Activated naive CD4-positive, alpha-beta T cell treated with anti-CD3 and anti-CD28 coated beads, Interleukin-2, amount 50 U/mL, for 16 hours (primary cell): ENCODE data around the gene SLC4A4.

Experiments
- DNase-seq: peaks from one replicate; pipeline ENCODE4 v3.0.0-alpha.2; 2020

SLC4A4 gene

GRCh38 chr4:71474731-71475130 is 135.9 kb downstream of the SLC4A4 start:
- no peak for DNase-seq

DNA sequence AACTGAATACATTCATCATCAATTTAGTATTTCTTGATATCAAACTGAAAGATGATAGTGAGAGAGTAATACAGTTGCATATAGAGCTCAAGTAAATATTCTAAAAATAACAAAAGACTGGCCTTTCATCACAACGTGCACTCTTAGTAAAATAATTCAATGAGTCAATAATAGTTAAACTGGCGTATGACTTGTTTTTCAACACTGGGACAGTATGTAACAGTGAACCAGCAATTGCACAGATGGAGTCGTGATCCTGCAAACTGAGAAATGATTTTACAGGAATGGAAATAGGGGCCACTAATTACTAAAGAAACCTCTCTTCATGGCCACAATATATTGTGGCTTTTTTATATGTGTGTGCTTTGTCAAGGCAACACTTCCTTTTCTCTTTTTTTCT is 137.4 kb downstream of the SLC4A4 start:
- no peak for DNase-seq

DNA sequence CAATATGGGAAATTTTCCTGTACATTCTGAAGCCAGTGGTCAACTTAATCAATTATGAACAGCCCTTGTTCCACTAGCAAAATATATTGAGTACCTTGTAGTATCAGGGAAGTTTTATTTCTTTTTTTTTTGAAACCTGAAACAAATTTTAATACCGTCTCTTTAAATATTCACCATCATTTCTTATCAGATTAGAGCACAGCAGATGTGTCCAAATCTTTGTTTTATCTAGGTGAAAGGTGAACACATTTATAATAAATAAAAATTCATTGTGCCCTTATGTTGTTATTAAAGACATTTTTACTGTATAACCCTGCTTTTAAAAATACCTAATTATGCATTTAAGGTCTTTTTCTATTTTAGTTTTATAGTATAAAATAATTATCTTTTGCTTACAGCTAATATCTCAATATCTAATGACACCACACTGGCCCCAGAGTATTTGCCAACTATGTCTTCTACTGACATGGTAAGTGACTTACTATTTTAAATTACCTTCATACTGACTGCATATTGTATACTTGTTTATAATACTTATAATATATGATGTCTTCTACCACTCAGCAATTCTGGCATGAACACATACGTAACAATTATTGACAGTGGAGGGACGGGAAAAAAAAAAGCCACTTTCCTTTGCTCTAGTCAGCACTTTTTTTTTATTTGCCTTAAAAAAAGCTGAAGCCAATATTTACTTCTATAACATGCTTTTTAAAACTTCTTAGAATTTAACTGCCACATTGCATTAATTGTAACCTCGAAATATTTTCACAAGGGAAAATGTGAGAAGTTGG is 147.9 kb downstream of the SLC4A4 start:
- DNase-seq, result no peak

- no peak for DNase-seq
Observed at GRCh38 chr4:71487344-71487920, 148.6 kb downstream of the SLC4A4 start.

DNA sequence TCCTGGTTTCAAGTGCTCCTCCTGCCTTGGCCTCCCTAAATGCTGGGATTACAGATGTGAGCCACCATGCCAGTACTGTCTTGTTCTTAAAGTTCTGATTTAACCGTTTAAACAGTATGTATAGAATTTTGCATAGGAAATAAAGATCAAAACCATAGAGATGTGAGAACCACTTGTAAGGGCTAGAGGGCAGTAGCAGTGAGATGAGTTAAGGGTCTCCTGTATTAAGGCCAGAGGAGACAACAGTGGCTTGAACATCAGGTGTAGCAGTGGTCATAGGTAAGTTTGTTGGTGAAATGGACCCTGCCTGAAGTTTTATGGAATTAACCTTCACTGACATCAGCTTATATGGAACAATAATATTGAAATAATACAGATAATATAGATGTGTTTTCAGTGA is 155.7 kb downstream of the SLC4A4 start:
- no peak for DNase-seq

DNA sequence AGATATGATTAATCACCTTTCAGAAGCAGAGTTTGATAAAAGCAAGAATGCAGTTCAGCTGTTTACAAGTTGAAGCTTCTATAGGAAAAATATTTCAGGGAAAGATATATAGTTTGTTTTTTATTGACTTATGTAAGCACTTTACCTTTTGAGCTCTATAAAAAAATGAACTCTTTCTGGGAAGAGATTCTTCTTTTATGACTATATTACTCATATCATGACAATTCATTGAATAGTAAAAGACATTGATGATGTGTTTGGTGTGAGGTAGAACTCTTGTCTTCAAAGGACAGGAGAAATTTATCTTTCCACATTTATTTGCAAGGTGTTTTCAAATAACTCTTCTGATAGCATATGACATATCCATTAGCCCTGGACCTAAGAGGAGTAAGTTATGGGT is 156.6 kb downstream of the SLC4A4 start:
- DNase-seq, result no peak

DNA sequence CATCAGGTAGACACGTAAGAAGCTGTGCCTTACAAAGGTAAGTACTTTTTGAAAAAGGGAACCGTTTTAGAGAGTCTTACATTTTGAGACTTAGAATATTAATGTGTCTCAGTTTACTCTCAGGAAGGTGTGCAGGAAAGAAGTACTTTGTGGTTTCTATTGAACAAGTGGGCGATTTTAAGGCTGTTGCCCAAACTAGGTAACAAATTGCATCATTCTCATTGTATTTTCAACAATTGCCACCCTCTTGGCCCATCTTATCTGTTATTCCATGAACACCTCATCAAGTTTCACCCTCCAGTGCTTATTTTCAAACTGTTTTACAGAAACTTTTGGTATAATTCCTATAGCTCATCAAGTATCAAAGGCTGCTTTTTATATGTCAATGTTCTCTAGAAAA is 158.3 kb downstream of the SLC4A4 start:
- DNase-seq, result no peak

DNA sequence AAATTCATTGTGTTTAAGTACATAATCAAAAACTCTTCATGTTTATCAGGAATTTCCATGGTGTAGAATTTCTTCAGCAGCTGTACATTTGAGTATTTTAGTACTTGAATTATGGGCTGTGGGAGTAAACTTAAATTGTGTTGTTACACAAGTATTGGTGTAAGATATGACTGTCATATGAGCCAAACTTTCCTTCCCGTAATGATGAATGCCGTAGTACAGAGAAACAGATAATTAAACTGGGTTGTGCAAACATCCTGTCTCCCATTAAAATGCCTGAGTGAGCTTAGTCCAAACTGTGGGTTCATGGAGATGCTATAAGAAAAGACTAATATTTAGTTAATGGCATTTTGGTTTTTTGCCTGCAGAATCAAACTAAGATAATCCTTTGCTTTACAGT is 159.2 kb downstream of the SLC4A4 start:
- DNase-seq, result no peak

DNA sequence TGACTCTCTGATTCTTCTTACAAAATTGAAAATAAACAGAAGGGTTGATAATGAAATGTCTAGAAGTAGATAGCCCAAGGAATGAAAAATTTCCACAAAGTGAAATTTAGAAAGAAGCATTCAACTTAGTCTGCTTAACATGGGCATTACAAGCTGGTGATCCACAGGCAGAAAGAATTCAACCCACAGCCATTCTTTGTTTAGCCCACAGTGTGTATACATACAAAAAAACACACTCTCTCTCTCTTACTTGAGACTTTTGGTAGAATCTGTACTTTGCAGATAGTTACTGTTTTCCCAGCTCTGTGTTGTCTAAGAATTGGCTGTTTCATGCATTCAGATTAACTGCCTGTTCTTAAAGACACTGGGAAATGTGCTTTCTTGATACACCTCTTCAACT is 159.8 kb downstream of the SLC4A4 start:
- no peak for DNase-seq

DNA sequence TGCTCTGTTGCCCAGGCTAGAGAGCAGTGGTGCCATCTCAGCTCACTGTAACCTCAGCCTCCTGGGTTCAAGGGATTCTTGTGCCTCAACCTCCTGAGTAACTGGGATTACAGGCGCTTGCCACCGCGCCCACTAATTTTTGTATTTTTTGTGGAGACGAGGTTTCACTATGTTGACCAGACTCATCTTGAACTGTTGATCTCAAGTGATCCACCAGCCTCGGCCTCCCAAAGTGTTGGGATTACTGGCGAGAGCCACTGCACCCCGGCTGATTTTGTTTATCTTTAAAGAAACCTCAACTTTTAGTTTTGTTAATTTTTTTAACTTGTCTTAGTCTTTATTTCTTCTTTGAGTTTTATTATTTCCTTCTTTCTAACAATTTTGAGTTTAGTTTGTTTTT is 163.2 kb downstream of the SLC4A4 start:
- DNase-seq, result no peak

- no peak for DNase-seq
Observed at GRCh38 chr4:71518283-71518989, 179.6 kb downstream of the SLC4A4 start.

DNA sequence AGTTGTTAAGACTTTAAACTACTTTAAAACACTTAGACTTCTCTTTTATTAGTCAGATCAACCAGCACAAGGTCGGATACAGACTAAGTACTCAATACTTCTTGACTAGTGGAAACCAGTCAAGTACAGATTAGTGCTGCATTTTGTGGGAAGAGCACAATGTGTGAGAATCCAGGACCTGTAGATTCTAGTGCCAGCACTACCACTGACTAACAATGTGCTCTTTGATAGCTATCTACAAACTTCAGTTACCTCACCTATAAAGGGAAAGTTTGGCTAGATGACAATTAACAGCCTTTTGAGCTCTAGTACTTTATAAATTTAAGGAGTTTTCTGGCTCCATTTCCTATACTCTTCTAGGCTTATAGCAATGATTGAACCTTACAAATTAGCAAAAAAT is 181.5 kb downstream of the SLC4A4 start:
- no peak for DNase-seq

GRCh38 chr4:71520850-71521249 is 182.0 kb downstream of the SLC4A4 start:
- no peak for DNase-seq

GRCh38 chr4:71524756-71525155 is 185.9 kb downstream of the SLC4A4 start:
- no peak for DNase-seq

DNA sequence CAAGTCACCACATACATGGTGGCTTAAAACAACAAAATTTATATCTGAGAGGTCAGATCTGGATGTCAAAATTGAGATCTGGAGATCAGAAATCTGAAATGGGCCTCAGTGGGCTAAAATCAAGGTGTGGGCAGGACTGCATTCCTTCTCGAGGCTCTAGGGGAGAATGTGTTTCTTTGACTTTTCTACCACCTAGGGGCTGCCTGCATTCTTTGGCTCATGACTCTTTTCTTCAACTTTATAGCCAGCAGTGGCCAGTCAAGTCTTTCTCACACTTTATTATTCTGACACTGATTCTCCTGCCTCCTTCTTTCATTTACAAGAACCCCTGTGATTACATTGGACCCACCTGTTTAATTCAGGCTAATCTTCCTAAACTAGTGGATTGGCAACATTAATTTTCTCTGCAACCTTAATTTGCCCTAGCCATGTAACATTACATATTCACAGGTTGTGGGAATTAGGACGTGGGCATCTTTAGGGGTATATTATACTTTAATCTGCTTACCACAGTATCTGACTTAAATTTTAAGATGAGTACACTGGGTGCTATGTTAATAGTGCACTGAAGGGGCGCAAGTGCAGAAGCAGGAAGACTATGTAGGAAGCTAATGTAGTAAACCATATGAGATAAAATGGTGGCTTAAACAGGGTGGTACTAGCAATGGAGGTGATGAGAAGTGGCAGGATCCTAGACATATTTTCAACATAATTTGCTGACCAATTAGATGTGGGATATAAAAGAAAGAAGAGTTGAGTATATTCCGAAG is 188.0 kb downstream of the SLC4A4 start:
- DNase-seq, result no peak

DNA sequence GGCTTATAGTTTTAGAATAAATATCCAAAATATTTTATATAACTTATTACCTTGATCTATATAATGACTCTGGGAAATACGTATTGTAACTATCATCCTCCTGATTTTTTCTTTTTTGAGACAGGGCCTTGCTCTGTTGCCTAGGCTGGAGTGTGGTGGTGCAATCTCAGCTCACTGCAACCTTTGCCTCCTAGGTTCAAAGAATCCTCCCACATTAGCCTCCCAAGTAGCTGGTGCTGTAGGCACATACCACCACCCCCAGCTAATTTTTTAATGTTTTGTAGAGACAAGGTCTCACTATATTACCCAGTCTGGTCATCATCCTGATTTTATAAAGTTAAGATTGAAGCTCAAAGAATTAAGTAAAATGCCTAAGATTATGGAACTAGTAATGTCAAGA is 193.6 kb downstream of the SLC4A4 start:
- DNase-seq, result no peak

DNA sequence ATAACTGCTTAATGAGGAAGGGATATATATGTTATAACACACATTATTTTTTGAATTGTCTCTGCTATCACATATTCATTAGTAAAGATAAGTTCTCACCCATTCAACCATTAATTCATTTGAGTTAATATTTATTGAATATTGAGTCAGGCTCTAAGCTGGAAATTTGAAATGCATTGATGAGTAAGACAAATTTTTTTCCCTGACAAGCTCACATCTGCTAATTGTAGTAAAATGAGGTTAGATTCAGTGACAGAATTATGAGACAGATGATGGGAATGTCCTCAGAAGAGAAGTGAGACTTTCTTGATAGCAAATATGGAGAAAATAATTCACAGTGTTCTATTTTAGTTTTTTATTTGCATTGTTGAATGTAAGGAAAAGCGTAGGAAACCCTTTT is 194.3 kb downstream of the SLC4A4 start:
- DNase-seq, result no peak

DNA sequence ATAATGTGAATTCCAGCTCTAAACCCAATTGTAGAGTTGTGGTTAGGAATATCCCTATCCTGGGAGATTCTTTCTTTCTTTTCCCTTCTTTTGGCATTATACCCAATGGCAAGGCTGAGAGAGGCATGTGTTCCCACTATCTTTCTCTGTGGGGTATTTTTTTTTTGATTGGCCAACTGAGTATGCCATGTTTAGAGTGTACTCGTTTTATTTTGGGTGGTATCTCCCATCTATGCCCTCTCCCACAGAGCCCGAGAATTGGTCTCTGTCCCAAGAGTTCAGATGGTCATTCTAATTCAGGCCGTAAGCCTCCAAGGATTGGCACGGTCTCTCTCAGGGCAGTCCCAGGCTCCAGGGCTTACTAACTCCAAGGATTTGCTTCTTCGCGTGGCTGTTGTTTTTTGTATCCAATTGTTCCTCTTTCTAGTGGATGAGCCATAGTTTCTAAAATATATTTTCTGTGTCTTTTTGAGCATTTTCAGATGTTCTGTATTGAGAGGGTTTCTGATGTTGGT is 198.8 kb downstream of the SLC4A4 start:
- DNase-seq, result no peak

DNA sequence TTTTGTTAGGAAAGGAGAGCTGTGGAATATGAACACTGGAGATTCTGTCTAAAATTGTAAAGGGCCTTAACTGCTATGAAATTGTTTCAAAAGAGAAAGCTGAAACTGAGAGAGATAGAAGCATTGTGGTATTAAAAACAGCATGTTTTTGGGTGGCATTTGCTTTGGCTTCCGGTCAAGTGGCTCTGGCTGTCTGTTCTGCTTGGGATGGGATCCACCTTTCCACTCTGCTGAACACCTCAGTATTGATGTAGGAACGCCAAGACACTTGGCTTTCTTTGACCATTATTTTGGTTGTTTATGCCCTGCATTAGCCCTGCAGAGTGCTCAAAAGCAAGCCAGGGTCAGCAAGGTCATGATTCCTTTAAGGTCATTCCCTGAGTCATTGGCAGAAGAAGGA is 199.7 kb downstream of the SLC4A4 start:
- no peak for DNase-seq

DNA sequence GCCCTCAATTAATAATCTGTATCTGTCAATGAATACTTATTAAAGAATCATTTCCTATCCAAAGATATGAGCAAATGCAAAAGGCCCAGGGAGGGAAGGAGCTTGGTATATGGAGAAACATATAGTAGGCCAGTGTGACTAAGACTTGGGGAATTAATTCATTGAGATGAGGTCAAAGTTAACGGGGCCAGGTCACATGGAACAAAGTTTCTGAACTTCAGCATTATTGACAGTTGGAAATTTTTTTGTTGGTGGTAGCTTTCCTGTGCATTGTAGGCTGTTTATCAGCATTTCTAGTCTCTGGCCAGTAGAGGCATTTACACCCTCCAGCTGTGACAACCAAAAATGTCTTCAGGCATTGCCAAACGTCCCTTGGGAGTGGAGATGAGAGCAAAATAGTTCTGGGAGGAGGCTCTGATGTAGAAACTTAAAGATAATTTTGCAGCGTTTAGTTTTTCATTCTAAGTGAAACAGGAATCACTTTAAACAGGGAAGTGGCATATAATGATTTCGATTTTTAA is 202.0 kb downstream of the SLC4A4 start:
- DNase-seq, result no peak

DNA sequence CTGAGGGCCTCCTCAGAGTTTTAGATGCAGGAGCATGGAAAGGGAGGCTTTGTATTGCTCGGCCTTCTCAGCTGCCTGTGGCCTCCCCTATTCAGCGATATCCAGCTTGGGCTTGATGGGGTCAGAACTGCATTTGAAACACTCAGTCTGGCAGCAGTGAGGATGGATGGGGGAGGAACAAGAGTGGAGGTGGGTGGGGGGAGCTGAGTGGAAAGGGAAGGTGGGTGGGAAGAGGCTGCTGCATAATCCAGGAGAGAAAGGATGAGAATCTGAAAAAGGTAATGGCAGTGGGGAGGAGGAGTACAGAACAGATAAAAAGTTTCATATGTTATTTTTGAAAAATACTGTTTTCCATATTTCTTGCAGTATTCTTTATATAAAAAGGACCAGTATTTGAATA is 202.7 kb downstream of the SLC4A4 start:
- no peak for DNase-seq

DNA sequence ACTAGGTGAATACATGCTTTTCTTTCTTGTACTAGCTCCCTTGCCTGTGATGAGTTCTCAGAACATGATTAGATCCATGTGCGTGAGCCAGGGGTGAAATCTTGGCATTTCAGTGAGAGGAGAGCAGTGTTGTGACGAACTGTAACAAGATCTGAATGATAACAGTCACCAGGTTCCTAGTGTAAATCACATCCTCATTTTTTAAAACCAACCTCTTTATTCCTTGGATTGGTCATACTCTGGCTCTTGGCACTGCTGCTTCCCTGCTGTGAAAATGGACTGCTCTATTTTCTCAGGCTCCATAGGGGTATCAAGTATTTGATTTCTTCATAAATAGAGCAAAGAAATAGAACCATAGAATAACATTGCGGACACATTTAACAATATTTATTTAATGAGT is 206.3 kb downstream of the SLC4A4 start:
- DNase-seq, result no peak

DNA sequence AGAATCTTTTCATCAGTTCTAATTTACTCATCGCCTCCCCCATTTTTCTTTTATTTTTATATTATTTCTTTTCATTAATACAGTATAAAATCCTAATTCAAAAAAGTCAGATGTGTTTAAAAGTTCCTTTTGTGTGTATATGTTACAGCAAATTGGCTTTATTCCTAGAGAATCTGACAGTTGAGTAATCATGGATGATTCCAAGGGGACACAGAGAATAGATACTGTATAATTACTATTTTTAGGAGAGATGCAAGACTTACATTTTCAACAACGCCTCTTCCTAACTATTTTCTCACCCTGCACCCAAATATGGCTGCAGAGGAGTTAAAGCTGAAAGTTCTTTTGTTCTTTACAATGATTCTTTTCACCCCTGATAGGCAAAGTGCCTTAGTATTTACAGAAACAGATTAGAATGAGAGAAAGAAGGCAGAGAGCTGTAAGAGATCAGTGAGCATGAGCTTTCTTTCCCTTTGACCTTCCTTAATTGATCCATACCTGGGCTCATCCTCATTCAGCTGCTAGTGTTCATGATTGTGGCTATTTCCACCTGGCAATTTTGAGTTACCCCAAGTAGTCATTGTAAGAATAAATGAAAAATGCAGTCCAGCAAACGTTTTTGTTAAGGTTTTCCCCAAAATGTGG is 210.8 kb downstream of the SLC4A4 start:
- DNase-seq, result no peak
